Measurements from ENCODE around the gene GPR34. TPM values are rescaled to one million over a fixed set of nuclear protein-coding genes. Genes with fewer than 3 reads are reported as not detected.
"Not testable (repeated sequence)": the region's sequence is repeated elsewhere in the genome, so short reads cannot be mapped to it uniquely, and the experiment has no call there.

GPR34 gene, protein sequence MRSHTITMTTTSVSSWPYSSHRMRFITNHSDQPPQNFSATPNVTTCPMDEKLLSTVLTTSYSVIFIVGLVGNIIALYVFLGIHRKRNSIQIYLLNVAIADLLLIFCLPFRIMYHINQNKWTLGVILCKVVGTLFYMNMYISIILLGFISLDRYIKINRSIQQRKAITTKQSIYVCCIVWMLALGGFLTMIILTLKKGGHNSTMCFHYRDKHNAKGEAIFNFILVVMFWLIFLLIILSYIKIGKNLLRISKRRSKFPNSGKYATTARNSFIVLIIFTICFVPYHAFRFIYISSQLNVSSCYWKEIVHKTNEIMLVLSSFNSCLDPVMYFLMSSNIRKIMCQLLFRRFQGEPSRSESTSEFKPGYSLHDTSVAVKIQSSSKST
- not detected in 2 replicates for total RNA-seq

DNA sequence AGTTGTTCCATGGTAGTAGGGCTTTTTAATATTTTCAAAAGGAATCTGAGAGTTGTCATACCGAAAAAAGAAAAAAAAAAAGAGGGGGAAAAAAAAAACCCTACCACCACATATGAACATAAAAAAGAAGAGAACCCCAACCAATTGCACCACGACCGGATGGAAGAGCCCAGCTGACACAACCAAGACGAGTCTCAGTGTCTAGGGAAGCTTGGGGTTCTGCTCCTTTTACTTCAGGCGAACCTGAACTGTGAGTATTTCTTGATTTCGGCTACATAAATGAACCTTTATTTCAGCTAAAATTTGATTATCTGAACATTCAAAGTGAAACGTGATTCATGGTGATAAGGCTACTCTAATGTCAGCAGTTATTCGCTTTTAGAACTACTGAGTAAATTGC is at the start of gene GPR34:
Gene GPR34 (plus strand): TSS at position 139 of the 400 bp plus-strand sequence. CDS start 6,661 bp downstream, outside the sequence.
- TF ChIP-seq, protein P1, sequence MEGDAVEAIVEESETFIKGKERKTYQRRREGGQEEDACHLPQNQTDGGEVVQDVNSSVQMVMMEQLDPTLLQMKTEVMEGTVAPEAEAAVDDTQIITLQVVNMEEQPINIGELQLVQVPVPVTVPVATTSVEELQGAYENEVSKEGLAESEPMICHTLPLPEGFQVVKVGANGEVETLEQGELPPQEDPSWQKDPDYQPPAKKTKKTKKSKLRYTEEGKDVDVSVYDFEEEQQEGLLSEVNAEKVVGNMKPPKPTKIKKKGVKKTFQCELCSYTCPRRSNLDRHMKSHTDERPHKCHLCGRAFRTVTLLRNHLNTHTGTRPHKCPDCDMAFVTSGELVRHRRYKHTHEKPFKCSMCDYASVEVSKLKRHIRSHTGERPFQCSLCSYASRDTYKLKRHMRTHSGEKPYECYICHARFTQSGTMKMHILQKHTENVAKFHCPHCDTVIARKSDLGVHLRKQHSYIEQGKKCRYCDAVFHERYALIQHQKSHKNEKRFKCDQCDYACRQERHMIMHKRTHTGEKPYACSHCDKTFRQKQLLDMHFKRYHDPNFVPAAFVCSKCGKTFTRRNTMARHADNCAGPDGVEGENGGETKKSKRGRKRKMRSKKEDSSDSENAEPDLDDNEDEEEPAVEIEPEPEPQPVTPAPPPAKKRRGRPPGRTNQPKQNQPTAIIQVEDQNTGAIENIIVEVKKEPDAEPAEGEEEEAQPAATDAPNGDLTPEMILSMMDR (conservative IDR thresholded peaks at IDR 0.05; ENCODE audit: low read depth, low read length), result no peak
- no peak within 1 kb of the TSS for H3K4me3 ChIP-seq (ENCODE audit: low read depth, low read length)
- no peak for DNase-seq (ENCODE audit: low read depth)

GRCh38 chrX:41646201-41646600 is 42.6 kb upstream of the GPR34 start:
- not testable (repeated sequence) for DNase-seq (ENCODE audit: low read depth); H3K4me3 ChIP-seq (ENCODE audit: low read depth, low read length)

DNA sequence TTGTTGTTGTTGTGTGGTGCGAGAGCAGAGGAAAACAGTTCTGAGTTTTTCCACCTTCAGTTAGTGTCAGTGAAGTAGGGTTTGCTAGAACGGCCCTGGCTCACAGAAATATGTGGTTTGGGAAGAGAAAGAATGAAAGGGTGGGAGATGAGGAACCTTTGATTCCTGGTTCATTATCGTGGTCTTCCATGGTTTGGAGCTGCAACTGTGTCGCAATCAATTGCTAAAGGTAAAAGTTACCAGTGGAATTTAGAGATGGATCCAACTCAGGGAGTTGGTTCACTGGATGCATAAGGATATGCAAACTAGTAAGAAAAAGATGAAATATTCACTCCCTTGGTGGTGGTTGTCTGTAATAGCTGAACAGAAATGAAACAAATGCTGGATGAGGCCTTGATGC is 35.6 kb upstream of the GPR34 start:
- H3K4me3 ChIP-seq (ENCODE audit: low read depth, low read length), result no peak overlapping the region
- DNase-seq (ENCODE audit: low read depth), result no peak
- TF ChIP-seq, protein P1 (conservative IDR thresholded peaks at IDR 0.05; ENCODE audit: low read depth, low read length), result no peak

GRCh38 chrX:41655101-41655500 is 33.7 kb upstream of the GPR34 start:
- TF ChIP-seq, protein P1 (conservative IDR thresholded peaks at IDR 0.05; ENCODE audit: low read depth, low read length), result no peak
- no peak for DNase-seq (ENCODE audit: low read depth)
- H3K4me3 ChIP-seq (ENCODE audit: low read depth, low read length), result no peak overlapping the region

- TF ChIP-seq, protein P1 (conservative IDR thresholded peaks at IDR 0.05; ENCODE audit: low read depth, low read length), result no peak
- H3K4me3 ChIP-seq (ENCODE audit: low read depth, low read length), result no peak overlapping the region
- DNase-seq (ENCODE audit: low read depth), result no peak
Observed at GRCh38 chrX:41655631-41656030, 33.1 kb upstream of the GPR34 start.

- no peak for DNase-seq (ENCODE audit: low read depth)
- TF ChIP-seq, protein P1 (conservative IDR thresholded peaks at IDR 0.05; ENCODE audit: low read depth, low read length), result no peak
Observed at GRCh38 chrX:41661366-41662095, 27.2 kb upstream of the GPR34 start.

DNA sequence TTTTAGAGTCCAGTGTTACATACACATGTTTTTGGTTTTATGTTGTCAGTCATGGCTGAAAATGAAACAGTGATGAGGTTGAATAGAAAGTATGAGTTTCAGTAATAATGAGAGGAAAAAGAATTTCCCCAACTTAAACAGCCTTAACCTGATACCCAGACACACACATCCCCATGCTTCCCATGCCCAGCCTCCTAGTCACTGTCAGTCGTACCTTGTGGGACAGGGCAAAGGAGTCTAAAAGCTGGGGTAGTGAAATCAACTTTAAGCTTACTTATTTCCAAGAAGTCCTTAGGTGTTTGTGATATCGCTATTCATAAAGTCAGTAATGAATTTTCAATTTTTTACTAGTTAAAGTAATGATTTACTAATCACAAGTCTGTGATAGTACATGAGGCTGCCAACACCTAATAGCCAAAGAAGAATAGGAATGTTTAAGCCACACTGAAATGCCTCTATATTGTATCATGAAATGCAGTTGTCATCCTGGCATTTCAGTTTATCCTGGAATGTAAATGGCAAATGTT is 24.3 kb upstream of the GPR34 start:
- no peak for DNase-seq (ENCODE audit: low read depth)
- TF ChIP-seq, protein P1 (conservative IDR thresholded peaks at IDR 0.05; ENCODE audit: low read depth, low read length), result no peak
- H3K4me3 ChIP-seq (ENCODE audit: low read depth, low read length), result no peak overlapping the region

More at GRCh38 chrX:41661366-41662095, 27.2 kb upstream of the GPR34 start:
- no peak overlapping the region for H3K4me3 ChIP-seq (ENCODE audit: low read depth, low read length)
